HEK293T (cell line): ENCODE results near the gene DMXL1.

Experiments used
- CTCF ChIA-PET: fragments of 350-600 bp; formaldehyde crosslinking; extraction: SDS; loops from one replicate; lab custom pipeline; 2021; ENCODE audit warnings: antibody characterized with exemption, inconsistent platforms; lab: Yijun Ruan, JAX
- POLR2A ChIA-PET: fragments of 350-600 bp; formaldehyde crosslinking; extraction: SDS; loops from one replicate; lab custom pipeline; 2020; ENCODE audit warnings: antibody characterized with exemption, inconsistent platforms; lab: Yijun Ruan, JAX
- DNase-seq: peaks from one replicate; pipeline ENCODE4 v3.0.0; 2012; ENCODE audit warnings: mixed read lengths; ENCODE audit errors: extremely low spot score
- ARNT ChIP-seq: fragments of 450-650 bp; IDR thresholded peaks from 2 replicates; pipeline ENCODE4 v1.6.1; 2017; ENCODE audit warnings: mild to moderate bottlenecking
- BHLHE40 ChIP-seq: fragments of 450-650 bp; IDR thresholded peaks from 2 replicates; pipeline ENCODE4 v1.6.1; 2016; ENCODE audit warnings: mild to moderate bottlenecking, moderate library complexity, borderline replicate concordance
- CTBP1 ChIP-seq: fragments of 450-650 bp; IDR thresholded peaks from 2 replicates; pipeline ENCODE4 v1.6.1; 2016; ENCODE audit warnings: borderline replicate concordance
- ELF4 ChIP-seq: fragments of 450-650 bp; IDR thresholded peaks from 2 replicates; pipeline ENCODE4 v1.6.1; 2017; ENCODE audit warnings: antibody characterized with exemption
- FOXA1 ChIP-seq: fragments of 450-650 bp; IDR thresholded peaks from 2 replicates; pipeline ENCODE4 v1.6.1; 2016; ENCODE audit warnings: mild to moderate bottlenecking
- FOXK2 ChIP-seq: fragments of 450-650 bp; IDR thresholded peaks from 2 replicates; pipeline ENCODE4 v1.6.1; 2016; ENCODE audit warnings: mild to moderate bottlenecking
- FOXM1 ChIP-seq: fragments of 450-650 bp; IDR thresholded peaks from 2 replicates; pipeline ENCODE4 v1.6.1; 2017; ENCODE audit warnings: mild to moderate bottlenecking, borderline replicate concordance
- HDGF ChIP-seq: fragments of 450-650 bp; IDR thresholded peaks from 2 replicates; pipeline ENCODE4 v1.6.1; 2017; ENCODE audit warnings: antibody characterized with exemption, borderline replicate concordance
- L3MBTL2 ChIP-seq: fragments of 450-650 bp; conservative IDR thresholded peaks from 2 replicates; pipeline ENCODE4 v1.6.1; 2016; ENCODE audit warnings: mild to moderate bottlenecking
- LEF1 ChIP-seq: fragments of 450-650 bp; IDR thresholded peaks from 2 replicates; pipeline ENCODE4 v1.6.1; 2017; ENCODE audit warnings: mild to moderate bottlenecking, borderline replicate concordance
- NFRKB ChIP-seq: fragments of 450-650 bp; IDR thresholded peaks from 2 replicates; pipeline ENCODE4 v1.6.1; 2016; ENCODE audit warnings: mild to moderate bottlenecking, moderate library complexity
- PKNOX1 ChIP-seq: fragments of 450-650 bp; IDR thresholded peaks from 2 replicates; pipeline ENCODE4 v1.6.1; 2016
- SP1 ChIP-seq: fragments of 450-650 bp; IDR thresholded peaks from 2 replicates; pipeline ENCODE4 v1.6.1; 2017
- SUZ12 ChIP-seq: fragments of 450-650 bp; IDR thresholded peaks from 2 replicates; pipeline ENCODE4 v1.6.1; 2016; ENCODE audit warnings: mild to moderate bottlenecking
- TARDBP ChIP-seq: fragments of 450-650 bp; IDR thresholded peaks from 2 replicates; pipeline ENCODE4 v1.6.1; 2016
- ZNF384 ChIP-seq: fragments of 450-650 bp; IDR thresholded peaks from 2 replicates; pipeline ENCODE4 v1.6.1; 2016

Gene DMXL1

GRCh38 chr5:119291056-119291455 is 220.2 kb downstream of the DMXL1 start:
- ChIA-PET POLR2A (interaction anchor here (1.4 to 2.2 kb wide), 3 partner anchors 9 to 303 kb away, joined by 4 to 12 read pairs (median 5); no protein-coding TSS in a partner anchor), CTCF (interaction anchor here (1.2 kb wide), 1 partner anchor 22 kb away, joined by 5 read pairs; no protein-coding TSS in a partner anchor)
- no peak for TF ChIP-seq ZNF384
- 0 out of 2 replicates have a peak, but pooled peaks have one; percentile 17 for TF ChIP-seq PKNOX1
- no peak for TF ChIP-seq L3MBTL2
- TF ChIP-seq SUZ12, result no peak
- TF ChIP-seq NFRKB, result no peak
- no peak for TF ChIP-seq TARDBP
- no peak for DNase-seq

- no peak for DNase-seq
- ChIA-PET POLR2A (no interaction called here), CTCF (interaction anchor here (1.4 kb wide), 1 partner anchor 43 kb away, joined by 4 read pairs; no protein-coding TSS in a partner anchor)
- TF ChIP-seq FOXK2 (no peak), ELF4 (no peak), NFRKB (no peak), ZNF384 (no peak), SP1 (no peak), FOXM1 (no peak), LEF1 (no peak), TARDBP (no peak), BHLHE40 (no peak), HDGF (no peak), PKNOX1 (no peak), L3MBTL2 (no peak), CTBP1 (no peak), FOXA1 (no peak), ARNT (no peak), SUZ12 (no peak)
Measured at GRCh38 chr5:119291877-119292276, 221.0 kb downstream of the DMXL1 start.

- POLR2A ChIA-PET, result no interaction called here
- DNase-seq, result no peak
- no peak for TF ChIP-seq NFRKB
- TF ChIP-seq CTBP1, result no peak
- no peak for TF ChIP-seq ELF4
- TF ChIP-seq L3MBTL2, result no peak
- no peak for TF ChIP-seq SP1
- no peak for TF ChIP-seq HDGF
- no peak for TF ChIP-seq LEF1
- TF ChIP-seq TARDBP, result no peak
- TF ChIP-seq PKNOX1, result no peak
- no peak for TF ChIP-seq FOXM1
- TF ChIP-seq SUZ12, result no peak
- no peak for TF ChIP-seq FOXK2
- TF ChIP-seq FOXA1, result no peak
- CTCF ChIA-PET, result interaction anchor here (1.4 kb wide), 1 partner anchor 42 kb away, joined by 4 read pairs; no protein-coding TSS in a partner anchor
Measured at GRCh38 chr5:119292701-119293515, 222.0 kb downstream of the DMXL1 start.

GRCh38 chr5:119293516-119293829 is 222.6 kb downstream of the DMXL1 start:
- ChIA-PET CTCF (no interaction called here), POLR2A (no interaction called here)
- no peak for DNase-seq
- TF ChIP-seq NFRKB (no peak), LEF1 (no peak)
